HG02678 (cell line): ENCODE measurements around the gene CSNK1A1L.
"Not testable (repeated sequence)": the region's sequence is repeated elsewhere in the genome, so short reads cannot be mapped to it uniquely, and the experiment has no call there.

Experiments
- ATAC-seq: cut with Tn5 transposase; IDR thresholded peaks from one replicate; pipeline ENCODE4 v1.9.1; 2021; ENCODE audit warnings: mild to moderate bottlenecking, moderate library complexity; ENCODE audit not compliant: unreplicated experiment

Gene CSNK1A1L

GRCh38 chr13:37059848-37060192 is 45.6 kb downstream of the CSNK1A1L start:
- peak; percentile 24 for ATAC-seq

GRCh38 chr13:37058910-37059847 is 46.3 kb downstream of the CSNK1A1L start, which contains the start of gene SUPT20H:
Gene SUPT20H, minus strand, starts transcription at chr13:37059688. Its CDS starts 8,198 bp downstream, at chr13:37051490.
- peak; percentile 97 for ATAC-seq

GRCh38 chr13:37056228-37056627 is 49.2 kb downstream of the CSNK1A1L start:
- not testable (repeated sequence) for ATAC-seq
